Measurements from ENCODE around the gene PRODH2.

- no peak for TF ChIP-seq RFX1 (IDR thresholded peaks at IDR 0.05)
- TF ChIP-seq ZIK1 (CRISPR knock-in tag; IDR thresholded peaks at IDR 0.05; ENCODE audit: borderline replicate concordance, low read depth): no peak
- TF ChIP-seq HMG20A (CRISPR knock-in tag; IDR thresholded peaks at IDR 0.05; ENCODE audit: borderline replicate concordance): no peak
- no peak for TF ChIP-seq DRAP1 (CRISPR knock-in tag; IDR thresholded peaks at IDR 0.05)
- no peak for TF ChIP-seq EHMT2 (IDR thresholded peaks at IDR 0.05; ENCODE audit: borderline replicate concordance, low read depth, low read length)
- no peak for TF ChIP-seq MAZ (IDR thresholded peaks at IDR 0.05; ENCODE audit: borderline replicate concordance, low read depth, low read length)
- TF ChIP-seq MAZ (CRISPR knock-in tag; IDR thresholded peaks at IDR 0.05; ENCODE audit: low read depth): no peak
- no peak for TF ChIP-seq CREBL2 (CRISPR knock-in tag; IDR thresholded peaks at IDR 0.05; ENCODE audit: borderline replicate concordance)
- TF ChIP-seq CHD2 (IDR thresholded peaks at IDR 0.05; ENCODE audit: low read depth, low read length): no peak
- no peak for TF ChIP-seq MBD4 (IDR thresholded peaks at IDR 0.05; ENCODE audit: borderline replicate concordance, low read length)
These were observed 7.0 kb downstream of the PRODH2 start for GRCh38 chr19:35805526-35806102.
